Hepatocyte (in vitro differentiated cells): ENCODE data around the gene PF4V1. TPM values are rescaled to one million over a fixed set of nuclear protein-coding genes. Genes with fewer than 3 reads are reported as not detected.

Experiments used
- DNase-seq: peaks from one replicate; pipeline ENCODE4 v3.0.0-alpha.2; 2016; ENCODE audit warnings: low spot score
- H2AFZ ChIP-seq: fragments of 200-600 bp; sonication (generic); 2 replicates; pipeline ENCODE4 v1.6.0; 2016; ENCODE audit warnings: antibody characterized with exemption, mild to moderate bottlenecking
- H3K27ac ChIP-seq: fragments of 200-600 bp; sonication (generic); 2 replicates; pipeline ENCODE4 v1.5.1; 2016; ENCODE audit warnings: mild to moderate bottlenecking
- H3K27me3 ChIP-seq: fragments of 200-600 bp; sonication (generic); 2 replicates; pipeline ENCODE4 v1.6.1; 2016
- H3K36me3 ChIP-seq: fragments of 200-600 bp; sonication (generic); replicated peaks from 2 replicates; pipeline ENCODE4 v1.5.1; 2016; ENCODE audit warnings: low read depth; ENCODE audit not compliant: insufficient read depth
- H3K4me1 ChIP-seq: fragments of 200-600 bp; sonication (generic); 2 replicates; pipeline ENCODE4 v1.5.1; 2016; ENCODE audit warnings: mild to moderate bottlenecking, moderate library complexity; ENCODE audit not compliant: insufficient read depth
- H3K4me2 ChIP-seq: fragments of 200-600 bp; sonication (generic); 2 replicates; pipeline ENCODE4 v1.6.0; 2016
- H3K4me3 ChIP-seq: fragments of 200-600 bp; sonication (generic); 2 replicates; pipeline ENCODE4 v1.5.1; 2016; ENCODE audit warnings: mild to moderate bottlenecking
- H3K79me2 ChIP-seq: fragments of 200-600 bp; sonication (generic); 2 replicates; pipeline ENCODE4 v1.6.0; 2017; ENCODE audit warnings: mild to moderate bottlenecking
- H3K9me2 ChIP-seq: fragments of 200-600 bp; sonication (generic); replicated peaks from 2 replicates; pipeline ENCODE4 v1.6.0; 2017; ENCODE audit warnings: mild to moderate bottlenecking; ENCODE audit not compliant: insufficient read depth
- H3K9me3 ChIP-seq: fragments of 200-600 bp; sonication (generic); 2 replicates; pipeline ENCODE4 v1.5.1; 2016; ENCODE audit warnings: low read depth, mild to moderate bottlenecking
- H4K20me1 ChIP-seq: fragments of 200-600 bp; sonication (generic); 2 replicates; pipeline ENCODE4 v1.6.0; 2016; ENCODE audit warnings: mild to moderate bottlenecking; ENCODE audit not compliant: insufficient read depth, poor library complexity, severe bottlenecking
- EZH2 ChIP-seq: fragments of 200-600 bp; sonication (generic); IDR thresholded peaks from 2 replicates; pipeline ENCODE4 v1.6.1; 2016; ENCODE audit warnings: antibody characterized with exemption, mild to moderate bottlenecking, borderline replicate concordance
- EZH2phosphoT487 ChIP-seq: fragments of 200-600 bp; sonication (generic); IDR thresholded peaks from one replicate; pipeline ENCODE4 v1.6.1; 2018; ENCODE audit warnings: antibody characterized with exemption, mild to moderate bottlenecking, low read depth, moderate library complexity; ENCODE audit not compliant: unreplicated experiment, severe bottlenecking
- WGBS: methylation state at CpG from one replicate; pipeline ENCODE4 v1.1.6; 2016; ENCODE audit warnings: low lambda C conversion rate; ENCODE audit errors: missing lambda C conversion rate; 5-methylcytosine and 5-hydroxymethylcytosine counted together
- polyA plus RNA-seq: library from polyadenylated mRNA; unstranded; fragments of >200 nt; fragmentation: Nextera tagmentation; extraction: Ambion mirVana; gene quantifications from 2 replicates; pipeline ENCODE4 v1.2.1, GENCODE V29; 2016
- total RNA-seq: library from RNA; depleted of rRNA; stranded (reverse); fragments of >200 nt; gene quantifications from 2 replicates; pipeline ENCODE4 v1.2.3, GENCODE V29; 2014
- TF ChIP-seq, protein P1 (sequence below): fragments of 200-600 bp; sonication (generic); IDR thresholded peaks from 2 replicates; pipeline ENCODE4 v1.5.1; 2016; ENCODE audit warnings: antibody characterized with exemption, mild to moderate bottlenecking; ENCODE audit not compliant: poor library complexity

PF4V1 gene
- total and polyA plus RNA-seq, 2 experiments from 2014 or later = not detected

GRCh38 chr4:73860917-73861316, 7.8 kb downstream of the PF4V1 start:
- H3K9me2 ChIP-seq = no peaks in the 10 kb centered on the region
- no peak overlapping the region for H3K4me3 ChIP-seq
- WGBS = 91% methylated on average over 3 of the region's 3 CpGs
- TF ChIP-seq EZH2 (no peak), EZH2phosphoT487 (no peak)
- TF ChIP-seq, protein P1, sequence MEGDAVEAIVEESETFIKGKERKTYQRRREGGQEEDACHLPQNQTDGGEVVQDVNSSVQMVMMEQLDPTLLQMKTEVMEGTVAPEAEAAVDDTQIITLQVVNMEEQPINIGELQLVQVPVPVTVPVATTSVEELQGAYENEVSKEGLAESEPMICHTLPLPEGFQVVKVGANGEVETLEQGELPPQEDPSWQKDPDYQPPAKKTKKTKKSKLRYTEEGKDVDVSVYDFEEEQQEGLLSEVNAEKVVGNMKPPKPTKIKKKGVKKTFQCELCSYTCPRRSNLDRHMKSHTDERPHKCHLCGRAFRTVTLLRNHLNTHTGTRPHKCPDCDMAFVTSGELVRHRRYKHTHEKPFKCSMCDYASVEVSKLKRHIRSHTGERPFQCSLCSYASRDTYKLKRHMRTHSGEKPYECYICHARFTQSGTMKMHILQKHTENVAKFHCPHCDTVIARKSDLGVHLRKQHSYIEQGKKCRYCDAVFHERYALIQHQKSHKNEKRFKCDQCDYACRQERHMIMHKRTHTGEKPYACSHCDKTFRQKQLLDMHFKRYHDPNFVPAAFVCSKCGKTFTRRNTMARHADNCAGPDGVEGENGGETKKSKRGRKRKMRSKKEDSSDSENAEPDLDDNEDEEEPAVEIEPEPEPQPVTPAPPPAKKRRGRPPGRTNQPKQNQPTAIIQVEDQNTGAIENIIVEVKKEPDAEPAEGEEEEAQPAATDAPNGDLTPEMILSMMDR = no peak
- no peak overlapping the region for H3K4me2 ChIP-seq
- H3K27ac ChIP-seq = no peak overlapping the region
- H3K27me3 ChIP-seq = no peaks in the 10 kb centered on the region
- no peaks in the 10 kb centered on the region for H3K36me3 ChIP-seq
- H3K9me3 ChIP-seq = no peaks in the 10 kb centered on the region
- H3K79me2 ChIP-seq = no peaks in the 10 kb centered on the region
- no peaks in the 10 kb centered on the region for H4K20me1 ChIP-seq
- H3K4me1 ChIP-seq = no peaks in the 10 kb centered on the region
- no peak overlapping the region for H2AFZ ChIP-seq
- no peak for DNase-seq

DNA sequence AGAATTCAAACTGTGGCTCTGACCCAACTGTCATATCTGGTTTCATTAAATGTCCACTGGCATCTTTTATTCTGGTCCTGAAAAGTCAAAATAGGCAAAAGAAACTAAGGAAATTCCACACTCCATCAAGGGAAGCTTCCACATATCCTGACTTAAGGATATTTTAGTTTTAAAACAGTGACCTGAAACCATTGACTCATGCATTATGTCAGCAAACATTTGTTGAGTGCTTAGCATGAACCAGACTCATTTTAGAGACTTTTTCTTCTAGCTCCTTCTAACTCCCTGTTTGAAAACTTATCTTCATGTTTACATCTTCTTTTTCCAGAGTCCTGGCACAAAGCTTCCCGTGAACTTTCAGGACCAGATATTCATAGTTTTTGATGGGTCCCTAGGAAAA, 9.2 kb downstream of the PF4V1 start:
- no peak for DNase-seq
- no peak for TF ChIP-seq EZH2phosphoT487
- TF ChIP-seq, protein P1 = no peak
- no peak for TF ChIP-seq EZH2
- no peaks in the 10 kb centered on the region for H3K4me1 ChIP-seq
- H3K79me2 ChIP-seq = no peaks in the 10 kb centered on the region
- no peaks in the 10 kb centered on the region for H3K9me2 ChIP-seq
- no peak overlapping the region for H3K4me2 ChIP-seq
- WGBS = 50% methylated on average over 1 of the region's 1 CpG
- no peaks in the 10 kb centered on the region for H3K36me3 ChIP-seq
- no peaks in the 10 kb centered on the region for H3K9me3 ChIP-seq
- no peak overlapping the region for H3K4me3 ChIP-seq
- no peak overlapping the region for H3K27ac ChIP-seq
- H3K27me3 ChIP-seq = no peaks in the 10 kb centered on the region
- H4K20me1 ChIP-seq = no peaks in the 10 kb centered on the region
- H2AFZ ChIP-seq = no peak overlapping the region

- DNase-seq = peak; percentile 38
- WGBS = 68% methylated on average over 2 of the region's 2 CpGs
- no peaks in the 10 kb centered on the region for H4K20me1 ChIP-seq
- H3K79me2 ChIP-seq = no peaks in the 10 kb centered on the region
- H3K36me3 ChIP-seq = no peaks in the 10 kb centered on the region
- H3K9me2 ChIP-seq = no peaks in the 10 kb centered on the region
- TF ChIP-seq, protein P1 = peak; percentile 50
- no peak for TF ChIP-seq EZH2phosphoT487
- H3K4me1 ChIP-seq = peaks cover 5% of the 10 kb centered on the region
- H3K27me3 ChIP-seq = no peaks in the 10 kb centered on the region
- no peak overlapping the region for H3K4me2 ChIP-seq
- no peaks in the 10 kb centered on the region for H3K9me3 ChIP-seq
- no peak overlapping the region for H3K27ac ChIP-seq
- no peak overlapping the region for H3K4me3 ChIP-seq
- no peak overlapping the region for H2AFZ ChIP-seq
These were observed 11.3 kb downstream of the PF4V1 start for GRCh38 chr4:73864365-73864764.

DNA sequence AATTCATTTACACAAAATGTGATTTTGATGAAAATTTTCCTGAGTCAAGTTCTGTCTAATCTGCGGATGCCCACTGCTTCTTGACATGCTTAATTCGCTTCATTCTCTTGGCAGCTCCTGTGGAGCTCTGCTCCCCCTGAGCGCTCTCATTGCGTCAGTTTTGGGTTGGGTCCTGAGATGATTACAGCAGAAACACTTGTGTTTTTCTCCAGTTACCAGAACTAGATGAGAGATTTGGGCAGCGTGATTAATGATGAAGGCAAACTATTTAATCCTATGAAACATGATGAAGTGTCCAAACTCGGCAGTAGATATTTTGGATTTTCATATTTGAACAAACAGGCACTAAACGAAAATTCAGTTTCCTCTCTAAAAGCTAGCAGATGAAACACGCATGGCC, 11.9 kb downstream of the PF4V1 start:
- 93% methylated on average over 8 of the region's 8 CpGs for WGBS
- Histone ChIP-seq H3K9me3 (no peaks in the 10 kb centered on the region), H3K27ac (no peak overlapping the region), H2AFZ (no peak overlapping the region), H3K4me1 (peaks cover 5% of the 10 kb centered on the region), H3K4me3 (no peak overlapping the region), H4K20me1 (no peaks in the 10 kb centered on the region), H3K9me2 (no peaks in the 10 kb centered on the region), H3K27me3 (peaks cover 3% of the 10 kb centered on the region), H3K36me3 (no peaks in the 10 kb centered on the region), H3K79me2 (no peaks in the 10 kb centered on the region), H3K4me2 (no peak overlapping the region)
- DNase-seq = no peak
- no peak for TF ChIP-seq EZH2
- TF ChIP-seq EZH2phosphoT487 = no peak
- TF ChIP-seq, protein P1 = no peak
